DND-41 (cell line): ENCODE results near the gene NF1.

Experiments
- ATAC-seq: fragments of 200-7000 bp; cut with Tn5 transposase; 3 replicates; pipeline ENCODE4 v1.9.1; 2021; ENCODE audit warnings: low read depth; ENCODE audit not compliant: insufficient read depth
- DNase-seq: peaks from one replicate; pipeline ENCODE4 v3.0.0-alpha.2; 2020
- H2AFZ ChIP-seq: 2 replicates; pipeline ENCODE4 v1.6.0; 2012; ENCODE audit warnings: low read depth, low read length
- H3K27ac ChIP-seq: 2 replicates; pipeline ENCODE4 v1.5.1; 2012; ENCODE audit warnings: low read length, inconsistent platforms
- H3K27me3 ChIP-seq: fragments of 200-600 bp; sonication (generic); 2 replicates; pipeline ENCODE4 v1.6.0; 2012; ENCODE audit warnings: low read length, mild to moderate bottlenecking, inconsistent platforms; ENCODE audit not compliant: insufficient read depth, poor library complexity
- H3K36me3 ChIP-seq: 2 replicates; pipeline ENCODE4 v1.5.1; 2012; ENCODE audit warnings: low read length, inconsistent platforms; ENCODE audit not compliant: insufficient read depth
- H3K4me1 ChIP-seq: 2 replicates; pipeline ENCODE4 v1.5.1; 2012; ENCODE audit warnings: mild to moderate bottlenecking, low read length; ENCODE audit not compliant: insufficient read depth
- H3K4me2 ChIP-seq: 2 replicates; pipeline ENCODE4 v1.6.0; 2012; ENCODE audit warnings: mild to moderate bottlenecking, moderate library complexity, low read length, inconsistent platforms; ENCODE audit not compliant: insufficient read depth
- H3K4me3 ChIP-seq, 2 experiments: fragments of 200-600 bp in 1 of 2; shearing (Covaris generic) in 1 of 2; 2 replicates each; pipeline ENCODE4 v1.5.1; 2012 to 2016; ENCODE audit warnings: inconsistent platforms in 2 of 2, low read length in 2 of 2, mild to moderate bottlenecking in 2 of 2, low read depth in 1 of 2, moderate library complexity in 1 of 2
- H3K79me2 ChIP-seq: 2 replicates; pipeline ENCODE4 v1.6.0; 2012; ENCODE audit warnings: low read length, inconsistent platforms; ENCODE audit not compliant: insufficient read depth
- H3K9ac ChIP-seq: 2 replicates; pipeline ENCODE4 v1.6.0; 2012; ENCODE audit warnings: low read depth, mild to moderate bottlenecking, inconsistent platforms, low read length, moderate library complexity
- H3K9me3 ChIP-seq: 2 replicates; pipeline ENCODE4 v1.5.1; 2012; ENCODE audit warnings: low read length, moderate library complexity, mild to moderate bottlenecking, inconsistent platforms; ENCODE audit not compliant: insufficient read depth, severe bottlenecking
- H4K20me1 ChIP-seq: 2 replicates; pipeline ENCODE4 v1.6.0; 2012; ENCODE audit warnings: low read length; ENCODE audit not compliant: insufficient read depth
- EZH2 ChIP-seq: IDR thresholded peaks from 3 replicates; pipeline ENCODE4 v1.6.1; 2012; ENCODE audit warnings: borderline replicate concordance, low read depth, mild to moderate bottlenecking, moderate library complexity, low read length, inconsistent platforms; ENCODE audit not compliant: severe bottlenecking
- TF ChIP-seq, protein P1 (sequence below): IDR thresholded peaks from 2 replicates; pipeline ENCODE4 v1.5.1; 2012; ENCODE audit warnings: borderline replicate concordance, low read length, moderate library complexity, mild to moderate bottlenecking; ENCODE audit not compliant: poor library complexity, severe bottlenecking; ENCODE audit errors: extremely low read depth

Gene NF1

GRCh38 chr17:31314782-31315100, 220.0 kb downstream of the NF1 start:
- Histone ChIP-seq H3K9ac (no peak overlapping the region), H2AFZ (no peak overlapping the region), H3K36me3 (no peaks in the 10 kb centered on the region), H3K27me3 (no peaks in the 10 kb centered on the region), H3K4me1 (peaks cover 91% of the 10 kb centered on the region), H3K9me3 (no peaks in the 10 kb centered on the region), H3K79me2 (peaks cover 80% of the 10 kb centered on the region), H3K27ac (peak overlapping the region; percentile 86), H3K4me3 (no peak overlapping the region), H3K4me2 (no peak overlapping the region), H4K20me1 (no peaks in the 10 kb centered on the region)
- no peak for TF ChIP-seq EZH2
- TF ChIP-seq, protein P1, sequence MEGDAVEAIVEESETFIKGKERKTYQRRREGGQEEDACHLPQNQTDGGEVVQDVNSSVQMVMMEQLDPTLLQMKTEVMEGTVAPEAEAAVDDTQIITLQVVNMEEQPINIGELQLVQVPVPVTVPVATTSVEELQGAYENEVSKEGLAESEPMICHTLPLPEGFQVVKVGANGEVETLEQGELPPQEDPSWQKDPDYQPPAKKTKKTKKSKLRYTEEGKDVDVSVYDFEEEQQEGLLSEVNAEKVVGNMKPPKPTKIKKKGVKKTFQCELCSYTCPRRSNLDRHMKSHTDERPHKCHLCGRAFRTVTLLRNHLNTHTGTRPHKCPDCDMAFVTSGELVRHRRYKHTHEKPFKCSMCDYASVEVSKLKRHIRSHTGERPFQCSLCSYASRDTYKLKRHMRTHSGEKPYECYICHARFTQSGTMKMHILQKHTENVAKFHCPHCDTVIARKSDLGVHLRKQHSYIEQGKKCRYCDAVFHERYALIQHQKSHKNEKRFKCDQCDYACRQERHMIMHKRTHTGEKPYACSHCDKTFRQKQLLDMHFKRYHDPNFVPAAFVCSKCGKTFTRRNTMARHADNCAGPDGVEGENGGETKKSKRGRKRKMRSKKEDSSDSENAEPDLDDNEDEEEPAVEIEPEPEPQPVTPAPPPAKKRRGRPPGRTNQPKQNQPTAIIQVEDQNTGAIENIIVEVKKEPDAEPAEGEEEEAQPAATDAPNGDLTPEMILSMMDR, result no peak
- no peak for ATAC-seq
- no peak for DNase-seq

GRCh38 chr17:31318298-31318801, 223.6 kb downstream of the NF1 start:
- Histone ChIP-seq H4K20me1 (no peaks in the 10 kb centered on the region), H3K4me1 (peaks cover 80% of the 10 kb centered on the region), H3K4me3 (no peak overlapping the region; a peak in 1 of 4 replicates), H3K9me3 (no peaks in the 10 kb centered on the region), H3K9ac (peak overlapping the region; percentile 53), H3K27ac (peak overlapping the region; percentile 70), H3K36me3 (no peaks in the 10 kb centered on the region), H2AFZ (no peak overlapping the region), H3K4me2 (peak overlapping the region; percentile 37), H3K79me2 (peaks cover 63% of the 10 kb centered on the region), H3K27me3 (no peaks in the 10 kb centered on the region)
- DNase-seq (peak; percentile 51), ATAC-seq (peak; percentile 57)
- TF ChIP-seq EZH2, result no peak
- TF ChIP-seq, protein P1, result no peak

GRCh38 chr17:31318851-31319661, 224.3 kb downstream of the NF1 start:
- Histone ChIP-seq H3K27ac (peak overlapping the region; percentile 70), H3K9me3 (no peaks in the 10 kb centered on the region), H3K4me3 (0 out of 4 replicates have a peak overlapping the region, but pooled peaks of 1 of the 2 experiments have one; percentile 5), H3K27me3 (no peaks in the 10 kb centered on the region), H3K4me1 (peaks cover 73% of the 10 kb centered on the region), H3K4me2 (peak overlapping the region; percentile 79), H3K79me2 (peaks cover 64% of the 10 kb centered on the region), H3K9ac (peak overlapping the region; percentile 53), H2AFZ (no peak overlapping the region), H3K36me3 (no peaks in the 10 kb centered on the region), H4K20me1 (no peaks in the 10 kb centered on the region)
- no peak for DNase-seq
- TF ChIP-seq EZH2, result no peak
- TF ChIP-seq, protein P1, result no peak
- no peak for ATAC-seq
